ENCODE results near the gene PAWR. TPM values are rescaled to one million over a fixed set of nuclear protein-coding genes. Genes with fewer than 3 reads are reported as not detected.

PAWR gene
- total RNA-seq, 1 experiment from 2014 or later, result 106 TPM

- intact Hi-C loops (cut with micrococcal nuclease), result no loop called here
- TF ChIP-seq CEBPB (IDR thresholded peaks at IDR 0.05; ENCODE audit: low read depth) (no peak), SP1 (IDR thresholded peaks at IDR 0.05; ENCODE audit: low read depth) (no peak), YY1 (IDR thresholded peaks at IDR 0.05; ENCODE audit: extremely low read depth, insufficient replicate concordance, low read depth, low read length) (no peak)
- Histone ChIP-seq H3K9ac (ENCODE audit: low read length) (no peak overlapping the region), H4K20me1 (ENCODE audit: insufficient read depth) (peaks cover 3% of the 10 kb centered on the region; the same call in 1 of the 2 replicates), H3K36me3 (ENCODE audit: control insufficient read depth in 1 of 2, insufficient read depth in 2 of 2, low read length in 2 of 2) (no peaks in the 10 kb centered on the region), H3K9me3 (ENCODE audit: control insufficient read depth in 1 of 2, insufficient read depth in 1 of 2, low read depth in 1 of 2, low read length in 2 of 2) (no peaks in the 10 kb centered on the region), H3K9me2 (ENCODE audit: insufficient read depth) (no peaks in the 10 kb centered on the region), H3K27ac (ENCODE audit: low read depth, low read length) (no peak overlapping the region), H2AFZ (ENCODE audit: low read depth, low read length, poor library complexity, severe bottlenecking) (no peak overlapping the region), H3K4me3 (replicated peaks in 1 of 2; ENCODE audit: low read depth in 1 of 2, low read length in 2 of 2) (no peak overlapping the region), H3K79me2 (ENCODE audit: insufficient read depth, low read length) (peaks cover 79% of the 10 kb centered on the region), H3K4me1 (ENCODE audit: control insufficient read depth in 1 of 2, insufficient read depth in 2 of 2, low read length in 2 of 2) (peaks cover 0 to 7% of the 10 kb centered on the region in 2 experiments; a peak in 1 of 4 replicates), H3K4me2 (ENCODE audit: low read length) (no peak overlapping the region), H3K27me3 (ENCODE audit: insufficient read depth, low read length) (no peaks in the 10 kb centered on the region)
- no peak for DNase-seq (ENCODE audit: low read depth, low spot score)
- BruUV-seq (replicated peaks), result no TSS peak
- POLR2A ChIA-PET, result no interaction called here
- no peak for ATAC-seq
- CTCF ChIA-PET, result no interaction called here
- RAD21 ChIA-PET (ENCODE audit: low non-redundant PET in 1 of 2, low total read pairs in 2 of 2, uncharacterized antibody in 2 of 2, unreplicated experiment in 2 of 2), result no interaction called here
Observed at GRCh38 chr12:79652521-79652920, 38.2 kb downstream of the PAWR start.

- Histone ChIP-seq H3K4me1 (ENCODE audit: control insufficient read depth in 1 of 2, insufficient read depth in 2 of 2, low read length in 2 of 2) (peaks cover 0 to 12% of the 10 kb centered on the region in 2 experiments; a peak in 1 of 4 replicates), H4K20me1 (ENCODE audit: insufficient read depth) (no peaks in the 10 kb centered on the region)
- POLR2A ChIA-PET, result interaction anchor here (0.6 kb wide), 1 partner anchor 47 kb away, joined by 3 read pairs; no protein-coding TSS in a partner anchor
- TF ChIP-seq SRF (IDR thresholded peaks at IDR 0.05; ENCODE audit: low read depth), result no peak
- TF ChIP-seq REST (IDR thresholded peaks at IDR 0.05; ENCODE audit: low read depth), result no peak
- TF ChIP-seq FOSL1 (IDR thresholded peaks at IDR 0.05; ENCODE audit: low read depth), result no peak
- TF ChIP-seq ZFX (IDR thresholded peaks at IDR 0.05), result no peak
- TF ChIP-seq RAD21 (IDR thresholded peaks at IDR 0.05; ENCODE audit: low read depth), result no peak
- no peak for TF ChIP-seq EZH2 (IDR thresholded peaks at IDR 0.05)
- TF ChIP-seq SIN3A (IDR thresholded peaks at IDR 0.05; ENCODE audit: low read depth), result no peak
- no peak for TF ChIP-seq POLR2A (IDR thresholded peaks at IDR 0.05; ENCODE audit: borderline replicate concordance, extremely low read depth, insufficient read depth, insufficient read length)
- no peak for TF ChIP-seq CTCF (IDR thresholded peaks at IDR 0.05 in 2 of 3, conservative IDR thresholded peaks at IDR 0.05 in 1 of 3; ENCODE audit: borderline replicate concordance in 1 of 3, insufficient read depth in 1 of 3, low read depth in 2 of 3, low read length in 2 of 3)
- no peak for TF ChIP-seq MAX (IDR thresholded peaks at IDR 0.05)
- TF ChIP-seq EZH2phosphoT487 (IDR thresholded peaks at IDR 0.05; ENCODE audit: borderline replicate concordance), result no peak
Observed at GRCh38 chr12:79650440-79650839, 40.3 kb downstream of the PAWR start.

More at GRCh38 chr12:79650440-79650839, 40.3 kb downstream of the PAWR start:
- H3K9me3 ChIP-seq (ENCODE audit: control insufficient read depth in 1 of 2, insufficient read depth in 1 of 2, low read depth in 1 of 2, low read length in 2 of 2), result no peaks in the 10 kb centered on the region
- H3K27me3 ChIP-seq (ENCODE audit: insufficient read depth, low read length), result no peaks in the 10 kb centered on the region
- BruUV-seq (replicated peaks), result no TSS peak
- no peak overlapping the region for H2AFZ ChIP-seq (ENCODE audit: low read depth, low read length, poor library complexity, severe bottlenecking)
- DNase-seq (ENCODE audit: low read depth, low spot score), result no peak
- no peak overlapping the region for H3K4me2 ChIP-seq (ENCODE audit: low read length)
- H3K9me2 ChIP-seq (ENCODE audit: insufficient read depth), result no peaks in the 10 kb centered on the region
- peaks cover 78% of the 10 kb centered on the region for H3K79me2 ChIP-seq (ENCODE audit: insufficient read depth, low read length)
- intact Hi-C loops (cut with micrococcal nuclease), result no loop called here
- no peak overlapping the region for H3K9ac ChIP-seq (ENCODE audit: low read length)
- ATAC-seq, result no peak
- RAD21 ChIA-PET (ENCODE audit: low non-redundant PET in 1 of 2, low total read pairs in 2 of 2, uncharacterized antibody in 2 of 2, unreplicated experiment in 2 of 2), result no interaction called here
- H3K4me3 ChIP-seq (replicated peaks in 1 of 2; ENCODE audit: low read depth in 1 of 2, low read length in 2 of 2), result no peak overlapping the region
- no peak overlapping the region for H3K27ac ChIP-seq (ENCODE audit: low read depth, low read length)
- CTCF ChIA-PET, result no interaction called here
- H3K36me3 ChIP-seq (ENCODE audit: control insufficient read depth in 1 of 2, insufficient read depth in 2 of 2, low read length in 2 of 2), result no peaks in the 10 kb centered on the region
